Thoracic aorta (tissue), 2 donors: ENCODE measurements around the gene CLTCL1. TPM values are rescaled to one million over a fixed set of nuclear protein-coding genes. Genes with fewer than 3 reads are reported as not detected.

Experiments used
- ATAC-seq: fragments of 150-250 bp; one replicate; pipeline ENCODE4 v1.8.0; 2017; ENCODE audit warnings: low read depth; ENCODE audit not compliant: insufficient number of reproducible peaks, low FRiP score
- DNase-seq: peaks from one replicate; pipeline ENCODE4 v3.0.0-alpha.2; 2020; ENCODE audit warnings: low spot score
- H3K27ac ChIP-seq, 2 donors: fragments of 200-600 bp; sonication (generic); 1 replicate in 1 of 2; 2 replicates in 1 of 2; pipeline ENCODE4 v1.5.1; 2016; ENCODE audit warnings: mild to moderate bottlenecking in 2 of 2, moderate library complexity in 2 of 2
- H3K27me3 ChIP-seq: fragments of 200-600 bp; sonication (generic); replicated peaks from 2 replicates; pipeline ENCODE4 v1.6.0; 2016; ENCODE audit warnings: mild to moderate bottlenecking; ENCODE audit not compliant: insufficient read depth
- H3K36me3 ChIP-seq: fragments of 200-600 bp; sonication (generic); one replicate; pipeline ENCODE4 v1.5.1; 2016
- H3K4me1 ChIP-seq, 2 donors: fragments of 200-600 bp; sonication (generic); 1 replicate in 1 of 2; 2 replicates in 1 of 2; pipeline versions ENCODE4 v1.5.1 to v1.6.0; 2016; ENCODE audit warnings: low read depth in 2 of 2, mild to moderate bottlenecking in 1 of 2; ENCODE audit not compliant: control insufficient read depth in 1 of 2
- H3K4me3 ChIP-seq: fragments of 200-600 bp; sonication (generic); 2 replicates; pipeline ENCODE4 v1.5.1; 2016; ENCODE audit warnings: mild to moderate bottlenecking
- H3K9me3 ChIP-seq: fragments of 200-600 bp; sonication (generic); 2 replicates; pipeline ENCODE4 v1.5.1; 2016
- total RNA-seq, 2 donors: library from RNA; depleted of rRNA; stranded (reverse); fragments of >200 nt; gene quantifications; one replicate each; pipeline versions ENCODE4 v1.1.0 to v1.2.3, GENCODE V29; 2016
- TF ChIP-seq, protein P1 (sequence below): fragments of 200-600 bp; sonication (generic); IDR thresholded peaks from one replicate; pipeline ENCODE4 v1.5.1; 2019; ENCODE audit warnings: antibody characterized with exemption

The CLTCL1 gene
- total RNA-seq = 1 to 10 TPM; 5.3 to 6.1 TPM

DNA sequence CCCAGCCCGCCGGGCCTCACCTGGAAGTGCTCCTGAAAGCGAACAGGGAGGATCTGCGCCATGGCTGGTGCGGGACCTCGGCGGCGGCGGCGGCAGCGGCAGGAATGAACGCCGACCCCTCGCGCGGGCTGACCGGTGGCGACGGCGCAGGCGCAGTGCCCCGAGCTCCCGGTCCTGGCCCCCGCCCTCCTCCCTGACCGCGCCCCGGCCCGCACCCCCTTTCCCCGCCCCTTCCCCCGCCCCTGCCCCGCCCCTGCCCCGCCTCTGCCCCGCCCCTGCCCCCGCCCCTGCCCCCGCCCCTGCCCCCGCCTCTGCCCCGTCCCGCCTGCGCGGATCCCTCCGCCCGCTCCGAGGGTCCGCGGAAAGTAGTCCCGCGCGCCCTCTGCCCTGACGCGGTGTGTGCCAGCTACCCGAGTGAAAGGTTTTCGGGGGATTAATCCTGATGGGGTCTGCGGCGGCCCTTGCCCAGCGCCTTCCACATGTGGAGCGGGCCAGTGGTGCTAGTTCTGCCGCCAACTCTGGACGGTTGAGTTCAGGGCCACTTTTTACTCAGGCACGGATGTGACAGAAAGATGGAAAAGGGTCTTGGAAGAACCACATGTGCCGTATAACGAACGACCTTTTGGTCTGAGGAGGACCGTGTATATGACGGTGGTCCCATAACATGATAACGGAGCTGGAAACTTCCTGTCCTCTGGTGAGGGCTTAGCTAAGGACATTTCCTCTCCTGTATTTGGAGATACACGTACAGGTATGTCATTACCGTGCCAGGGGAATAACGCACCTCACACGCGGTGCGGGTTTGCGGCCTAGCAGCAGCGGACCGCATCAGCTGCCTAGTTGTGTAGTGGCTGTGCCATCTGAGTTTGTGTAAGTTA lies at the start of gene CLTCL1:
Gene CLTCL1, minus strand, starts transcription at position 140 of the 878 bp plus-strand sequence. Its CDS starts 78 bp downstream, at position 62.
- TF ChIP-seq, protein P1, sequence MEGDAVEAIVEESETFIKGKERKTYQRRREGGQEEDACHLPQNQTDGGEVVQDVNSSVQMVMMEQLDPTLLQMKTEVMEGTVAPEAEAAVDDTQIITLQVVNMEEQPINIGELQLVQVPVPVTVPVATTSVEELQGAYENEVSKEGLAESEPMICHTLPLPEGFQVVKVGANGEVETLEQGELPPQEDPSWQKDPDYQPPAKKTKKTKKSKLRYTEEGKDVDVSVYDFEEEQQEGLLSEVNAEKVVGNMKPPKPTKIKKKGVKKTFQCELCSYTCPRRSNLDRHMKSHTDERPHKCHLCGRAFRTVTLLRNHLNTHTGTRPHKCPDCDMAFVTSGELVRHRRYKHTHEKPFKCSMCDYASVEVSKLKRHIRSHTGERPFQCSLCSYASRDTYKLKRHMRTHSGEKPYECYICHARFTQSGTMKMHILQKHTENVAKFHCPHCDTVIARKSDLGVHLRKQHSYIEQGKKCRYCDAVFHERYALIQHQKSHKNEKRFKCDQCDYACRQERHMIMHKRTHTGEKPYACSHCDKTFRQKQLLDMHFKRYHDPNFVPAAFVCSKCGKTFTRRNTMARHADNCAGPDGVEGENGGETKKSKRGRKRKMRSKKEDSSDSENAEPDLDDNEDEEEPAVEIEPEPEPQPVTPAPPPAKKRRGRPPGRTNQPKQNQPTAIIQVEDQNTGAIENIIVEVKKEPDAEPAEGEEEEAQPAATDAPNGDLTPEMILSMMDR = no peak
- ATAC-seq = peak; percentile 17

GRCh38 chr22:19337137-19337536 lies 45.6 kb upstream of the CLTCL1 start:
- H3K4me1 ChIP-seq = no peaks in the 10 kb centered on the region
- peaks cover 37% of the 10 kb centered on the region for H3K9me3 ChIP-seq
- DNase-seq (no peak), ATAC-seq (no peak)
- TF ChIP-seq, protein P1 = no peak
- H3K36me3 ChIP-seq = peaks cover 51% of the 10 kb centered on the region
- no peak overlapping the region for H3K27ac ChIP-seq
- H3K4me3 ChIP-seq = no peak overlapping the region
- H3K27me3 ChIP-seq = no peaks in the 10 kb centered on the region

More for the DNA sequence above, at the start of gene CLTCL1:
- no peaks in the 10 kb centered on the region for H3K9me3 ChIP-seq
- no peaks in the 10 kb centered on the region for H3K27me3 ChIP-seq
- DNase-seq = no peak
- peak within 1 kb of the TSS; percentile 15 to 63 for H3K27ac ChIP-seq
- no peaks in the 10 kb centered on the region for H3K36me3 ChIP-seq
- peaks cover 0 to 14% of the 10 kb centered on the region in 2 donors for H3K4me1 ChIP-seq
- peak within 1 kb of the TSS; percentile 97 for H3K4me3 ChIP-seq

GRCh38 chr22:19336133-19337075 lies 44.9 kb upstream of the CLTCL1 start:
- H3K9me3 ChIP-seq = peaks cover 37% of the 10 kb centered on the region
- peaks cover 53% of the 10 kb centered on the region for H3K36me3 ChIP-seq
- H3K27me3 ChIP-seq = no peaks in the 10 kb centered on the region
- no peak overlapping the region for H3K4me3 ChIP-seq
- DNase-seq (no peak), ATAC-seq (no peak)
- TF ChIP-seq, protein P1 = no peak
- no peak overlapping the region for H3K27ac ChIP-seq
- no peaks in the 10 kb centered on the region for H3K4me1 ChIP-seq

DNA sequence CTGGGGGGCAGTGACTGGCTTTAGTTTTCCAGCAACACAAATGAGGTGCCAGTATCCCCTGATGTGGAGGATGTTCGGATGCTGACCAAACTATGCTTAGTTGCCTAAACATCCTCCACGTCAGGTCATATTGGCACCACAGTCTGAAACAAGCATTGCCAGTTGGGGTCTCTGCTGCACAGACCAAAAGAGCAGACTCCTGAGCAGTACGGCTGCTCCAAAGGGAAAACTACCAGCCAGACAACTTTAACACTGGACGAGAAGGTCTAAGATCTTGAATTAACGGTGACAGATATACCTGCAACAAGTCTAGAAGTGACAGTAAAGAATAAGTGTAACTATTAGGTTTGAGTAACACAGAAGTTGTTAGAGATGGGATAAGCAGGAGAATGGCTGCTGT lies 40.5 kb upstream of the CLTCL1 start:
- DNase-seq = no peak
- Histone ChIP-seq H3K27me3 (no peaks in the 10 kb centered on the region), H3K36me3 (peaks cover 51% of the 10 kb centered on the region), H3K9me3 (peaks cover 19% of the 10 kb centered on the region), H3K27ac (no peak overlapping the region), H3K4me3 (no peak overlapping the region), H3K4me1 (no peaks in the 10 kb centered on the region)
- TF ChIP-seq, protein P1 = no peak
- no peak for ATAC-seq

GRCh38 chr22:19331474-19331873 lies 40.0 kb upstream of the CLTCL1 start:
- Histone ChIP-seq H3K27ac (no peak overlapping the region), H3K36me3 (peaks cover 48% of the 10 kb centered on the region), H3K4me1 (no peaks in the 10 kb centered on the region), H3K4me3 (no peak overlapping the region), H3K9me3 (peaks cover 14% of the 10 kb centered on the region), H3K27me3 (no peaks in the 10 kb centered on the region)
- ATAC-seq (no peak), DNase-seq (no peak)
- TF ChIP-seq, protein P1 = no peak
